SK-N-SH (cell line): ENCODE results near the gene OR10G7.

Source experiments
- TF ChIP-seq, protein P1 (sequence below): fragments of 150-350 bp; IDR thresholded peaks from 2 replicates; pipeline ENCODE4 v1.6.1; 2017; ENCODE audit warnings: antibody characterized with exemption, low read length, low read depth, borderline replicate concordance
- TF ChIP-seq, protein P2 (sequence below): IDR thresholded peaks from 2 replicates; pipeline ENCODE4 v1.6.1; 2012; ENCODE audit warnings: mild to moderate bottlenecking, low read depth, low read length, moderate library complexity
- TF ChIP-seq, protein P3 (sequence below): IDR thresholded peaks from 2 replicates; pipeline ENCODE4 v1.4.0; 2012; ENCODE audit warnings: low read depth

DNA sequence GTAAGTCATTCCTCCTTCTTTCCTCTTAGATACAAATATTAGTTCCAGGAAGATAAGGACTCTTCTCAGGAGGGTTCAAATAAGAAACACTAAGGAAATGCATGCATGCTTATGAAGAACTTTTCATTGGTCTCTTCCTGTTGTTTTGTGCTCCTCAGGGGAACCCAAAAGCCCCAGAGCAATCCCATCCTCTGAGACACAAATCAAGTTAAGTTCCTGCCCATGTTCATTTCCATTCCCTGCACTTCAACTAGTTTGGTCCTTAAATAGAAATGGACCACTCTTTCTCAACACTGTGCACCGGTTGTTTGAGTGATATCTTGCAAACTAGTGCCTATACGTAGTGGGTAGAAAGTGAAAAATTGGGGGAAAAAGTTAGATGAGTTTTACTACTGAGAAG lies 28.4 kb downstream of the OR10G7 start, which contains the start of gene OR10G4:
- TF ChIP-seq, protein P1, sequence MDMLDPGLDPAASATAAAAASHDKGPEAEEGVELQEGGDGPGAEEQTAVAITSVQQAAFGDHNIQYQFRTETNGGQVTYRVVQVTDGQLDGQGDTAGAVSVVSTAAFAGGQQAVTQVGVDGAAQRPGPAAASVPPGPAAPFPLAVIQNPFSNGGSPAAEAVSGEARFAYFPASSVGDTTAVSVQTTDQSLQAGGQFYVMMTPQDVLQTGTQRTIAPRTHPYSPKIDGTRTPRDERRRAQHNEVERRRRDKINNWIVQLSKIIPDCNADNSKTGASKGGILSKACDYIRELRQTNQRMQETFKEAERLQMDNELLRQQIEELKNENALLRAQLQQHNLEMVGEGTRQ, result no peak
- TF ChIP-seq, protein P2, sequence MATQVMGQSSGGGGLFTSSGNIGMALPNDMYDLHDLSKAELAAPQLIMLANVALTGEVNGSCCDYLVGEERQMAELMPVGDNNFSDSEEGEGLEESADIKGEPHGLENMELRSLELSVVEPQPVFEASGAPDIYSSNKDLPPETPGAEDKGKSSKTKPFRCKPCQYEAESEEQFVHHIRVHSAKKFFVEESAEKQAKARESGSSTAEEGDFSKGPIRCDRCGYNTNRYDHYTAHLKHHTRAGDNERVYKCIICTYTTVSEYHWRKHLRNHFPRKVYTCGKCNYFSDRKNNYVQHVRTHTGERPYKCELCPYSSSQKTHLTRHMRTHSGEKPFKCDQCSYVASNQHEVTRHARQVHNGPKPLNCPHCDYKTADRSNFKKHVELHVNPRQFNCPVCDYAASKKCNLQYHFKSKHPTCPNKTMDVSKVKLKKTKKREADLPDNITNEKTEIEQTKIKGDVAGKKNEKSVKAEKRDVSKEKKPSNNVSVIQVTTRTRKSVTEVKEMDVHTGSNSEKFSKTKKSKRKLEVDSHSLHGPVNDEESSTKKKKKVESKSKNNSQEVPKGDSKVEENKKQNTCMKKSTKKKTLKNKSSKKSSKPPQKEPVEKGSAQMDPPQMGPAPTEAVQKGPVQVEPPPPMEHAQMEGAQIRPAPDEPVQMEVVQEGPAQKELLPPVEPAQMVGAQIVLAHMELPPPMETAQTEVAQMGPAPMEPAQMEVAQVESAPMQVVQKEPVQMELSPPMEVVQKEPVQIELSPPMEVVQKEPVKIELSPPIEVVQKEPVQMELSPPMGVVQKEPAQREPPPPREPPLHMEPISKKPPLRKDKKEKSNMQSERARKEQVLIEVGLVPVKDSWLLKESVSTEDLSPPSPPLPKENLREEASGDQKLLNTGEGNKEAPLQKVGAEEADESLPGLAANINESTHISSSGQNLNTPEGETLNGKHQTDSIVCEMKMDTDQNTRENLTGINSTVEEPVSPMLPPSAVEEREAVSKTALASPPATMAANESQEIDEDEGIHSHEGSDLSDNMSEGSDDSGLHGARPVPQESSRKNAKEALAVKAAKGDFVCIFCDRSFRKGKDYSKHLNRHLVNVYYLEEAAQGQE, result no peak
- TF ChIP-seq, protein P3, sequence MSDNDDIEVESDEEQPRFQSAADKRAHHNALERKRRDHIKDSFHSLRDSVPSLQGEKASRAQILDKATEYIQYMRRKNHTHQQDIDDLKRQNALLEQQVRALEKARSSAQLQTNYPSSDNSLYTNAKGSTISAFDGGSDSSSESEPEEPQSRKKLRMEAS, result no peak
